ENCODE measurements around the gene VPS8.

The VPS8 gene

GRCh38 chr3:185024966-185025365 lies 213.0 kb downstream of the VPS8 start:
- FAIRE-seq (no peak), DNase-seq (ENCODE audit: insufficient read length, low spot score) (no peak)
- TF ChIP-seq POU2F2 (IDR thresholded peaks at IDR 0.05; ENCODE audit: low read depth, low read length) (no peak), TAF1 (IDR thresholded peaks at IDR 0.05; ENCODE audit: low read depth, low read length) (no peak), POLR2AphosphoS5 (IDR thresholded peaks at IDR 0.05; ENCODE audit: low read depth, low read length) (no peak), PAX5 (IDR thresholded peaks at IDR 0.05; ENCODE audit: insufficient read depth, low read length, severe bottlenecking) (no peak), SPI1 (IDR thresholded peaks at IDR 0.05; ENCODE audit: low read depth, low read length) (no peak), POLR2A (IDR thresholded peaks at IDR 0.05; ENCODE audit: low read depth, low read length) (no peak)

- FAIRE-seq (no peak), DNase-seq (ENCODE audit: insufficient read length, low spot score) (no peak)
Measured at GRCh38 chr3:185028121-185028520, 216.2 kb downstream of the VPS8 start.

GRCh38 chr3:185029086-185029485 lies 217.1 kb downstream of the VPS8 start:
- DNase-seq (ENCODE audit: insufficient read length, low spot score): no peak
- TF ChIP-seq POLR2A (IDR thresholded peaks at IDR 0.05; ENCODE audit: low read depth, low read length) (no peak), POU2F2 (IDR thresholded peaks at IDR 0.05; ENCODE audit: low read depth, low read length) (no peak), TAF1 (IDR thresholded peaks at IDR 0.05; ENCODE audit: low read depth, low read length) (no peak)
- no peak for FAIRE-seq

More at GRCh38 chr3:185028121-185028520, 216.2 kb downstream of the VPS8 start:
- TF ChIP-seq POU2F2 (IDR thresholded peaks at IDR 0.05; ENCODE audit: low read depth, low read length) (no peak), POLR2A (IDR thresholded peaks at IDR 0.05; ENCODE audit: low read depth, low read length) (no peak), PAX5 (IDR thresholded peaks at IDR 0.05; ENCODE audit: insufficient read depth, low read length, severe bottlenecking) (no peak), TAF1 (IDR thresholded peaks at IDR 0.05; ENCODE audit: low read depth, low read length) (no peak), SPI1 (IDR thresholded peaks at IDR 0.05; ENCODE audit: low read depth, low read length) (no peak)

- no peak for FAIRE-seq
- TF ChIP-seq POLR2A (IDR thresholded peaks at IDR 0.05; ENCODE audit: low read depth, low read length) (no peak), TAF1 (IDR thresholded peaks at IDR 0.05; ENCODE audit: low read depth, low read length) (no peak), SPI1 (IDR thresholded peaks at IDR 0.05; ENCODE audit: low read depth, low read length) (no peak), PAX5 (IDR thresholded peaks at IDR 0.05; ENCODE audit: insufficient read depth, low read length, severe bottlenecking) (no peak), POLR2AphosphoS5 (IDR thresholded peaks at IDR 0.05; ENCODE audit: low read depth, low read length) (no peak), POU2F2 (IDR thresholded peaks at IDR 0.05; ENCODE audit: low read depth, low read length) (no peak)
- DNase-seq (ENCODE audit: insufficient read length, low spot score): no peak
Measured at GRCh38 chr3:185030399-185030798, 218.4 kb downstream of the VPS8 start.

GRCh38 chr3:185030951-185031350 lies 219.0 kb downstream of the VPS8 start:
- FAIRE-seq (no peak), DNase-seq (ENCODE audit: insufficient read length, low spot score) (no peak)
- TF ChIP-seq PAX5 (IDR thresholded peaks at IDR 0.05; ENCODE audit: insufficient read depth, low read length, severe bottlenecking) (no peak), TAF1 (IDR thresholded peaks at IDR 0.05; ENCODE audit: low read depth, low read length) (no peak), SPI1 (IDR thresholded peaks at IDR 0.05; ENCODE audit: low read depth, low read length) (no peak)

GRCh38 chr3:185037801-185038200 lies 225.8 kb downstream of the VPS8 start:
- TF ChIP-seq SPI1 (IDR thresholded peaks at IDR 0.05; ENCODE audit: low read depth, low read length) (no peak), TAF1 (IDR thresholded peaks at IDR 0.05; ENCODE audit: low read depth, low read length) (no peak), POLR2AphosphoS5 (IDR thresholded peaks at IDR 0.05; ENCODE audit: low read depth, low read length) (no peak), POU2F2 (IDR thresholded peaks at IDR 0.05; ENCODE audit: low read depth, low read length) (no peak), POLR2A (IDR thresholded peaks at IDR 0.05; ENCODE audit: low read depth, low read length) (no peak), PAX5 (IDR thresholded peaks at IDR 0.05; ENCODE audit: insufficient read depth, low read length, severe bottlenecking) (no peak)
- FAIRE-seq (no peak), DNase-seq (ENCODE audit: insufficient read length, low spot score) (no peak)

GRCh38 chr3:185040425-185040824 lies 228.5 kb downstream of the VPS8 start:
- FAIRE-seq: no peak

GRCh38 chr3:185041540-185041939 lies 229.6 kb downstream of the VPS8 start:
- FAIRE-seq: no peak
- TF ChIP-seq POLR2A (IDR thresholded peaks at IDR 0.05; ENCODE audit: low read depth, low read length) (no peak), SPI1 (IDR thresholded peaks at IDR 0.05; ENCODE audit: low read depth, low read length) (no peak), PAX5 (IDR thresholded peaks at IDR 0.05; ENCODE audit: insufficient read depth, low read length, severe bottlenecking) (no peak), POU2F2 (IDR thresholded peaks at IDR 0.05; ENCODE audit: low read depth, low read length) (no peak), TAF1 (IDR thresholded peaks at IDR 0.05; ENCODE audit: low read depth, low read length) (no peak), POLR2AphosphoS5 (IDR thresholded peaks at IDR 0.05; ENCODE audit: low read depth, low read length) (no peak)

More at GRCh38 chr3:185040425-185040824, 228.5 kb downstream of the VPS8 start:
- no peak for DNase-seq (ENCODE audit: insufficient read length, low spot score)
- TF ChIP-seq POLR2AphosphoS5 (IDR thresholded peaks at IDR 0.05; ENCODE audit: low read depth, low read length) (no peak), SPI1 (IDR thresholded peaks at IDR 0.05; ENCODE audit: low read depth, low read length) (no peak), TAF1 (IDR thresholded peaks at IDR 0.05; ENCODE audit: low read depth, low read length) (no peak), PAX5 (IDR thresholded peaks at IDR 0.05; ENCODE audit: insufficient read depth, low read length, severe bottlenecking) (no peak), POU2F2 (IDR thresholded peaks at IDR 0.05; ENCODE audit: low read depth, low read length) (no peak), POLR2A (IDR thresholded peaks at IDR 0.05; ENCODE audit: low read depth, low read length) (no peak)

GRCh38 chr3:185042312-185043050 lies 230.5 kb downstream of the VPS8 start:
- TF ChIP-seq PAX5 (IDR thresholded peaks at IDR 0.05; ENCODE audit: insufficient read depth, low read length, severe bottlenecking): no peak
- TF ChIP-seq SPI1 (IDR thresholded peaks at IDR 0.05; ENCODE audit: low read depth, low read length): no peak
- TF ChIP-seq POLR2A (IDR thresholded peaks at IDR 0.05; ENCODE audit: low read depth, low read length): no peak
- no peak for TF ChIP-seq POU2F2 (IDR thresholded peaks at IDR 0.05; ENCODE audit: low read depth, low read length)
- no peak for TF ChIP-seq POLR2AphosphoS5 (IDR thresholded peaks at IDR 0.05; ENCODE audit: low read depth, low read length)
- no peak for TF ChIP-seq TAF1 (IDR thresholded peaks at IDR 0.05; ENCODE audit: low read depth, low read length)
- no peak for DNase-seq (ENCODE audit: insufficient read length, low spot score)
- FAIRE-seq: no peak

More at GRCh38 chr3:185041540-185041939, 229.6 kb downstream of the VPS8 start:
- DNase-seq (ENCODE audit: insufficient read length, low spot score): no peak

- FAIRE-seq (no peak), DNase-seq (ENCODE audit: insufficient read length, low spot score) (no peak)
- TF ChIP-seq POLR2A (IDR thresholded peaks at IDR 0.05; ENCODE audit: low read depth, low read length) (no peak), PAX5 (IDR thresholded peaks at IDR 0.05; ENCODE audit: insufficient read depth, low read length, severe bottlenecking) (no peak), SPI1 (IDR thresholded peaks at IDR 0.05; ENCODE audit: low read depth, low read length) (no peak), TAF1 (IDR thresholded peaks at IDR 0.05; ENCODE audit: low read depth, low read length) (no peak), POLR2AphosphoS5 (IDR thresholded peaks at IDR 0.05; ENCODE audit: low read depth, low read length) (no peak), POU2F2 (IDR thresholded peaks at IDR 0.05; ENCODE audit: low read depth, low read length) (no peak)
Measured at GRCh38 chr3:185046164-185046515, 234.2 kb downstream of the VPS8 start.

Measured in GM12891 (cell line).